Mucosa of stomach (tissue), 1 donor: ENCODE data around the gene CUL4A.

Experiments
- H3K27me3 ChIP-seq: one replicate; pipeline ENCODE4 v1.7.0; 2013; ENCODE audit warnings: mild to moderate bottlenecking, low read length; ENCODE audit not compliant: control insufficient read depth, insufficient read depth
- H3K36me3 ChIP-seq: one replicate; pipeline ENCODE4 v1.7.0; 2013; ENCODE audit warnings: low read length; ENCODE audit not compliant: control insufficient read depth, insufficient read depth
- H3K4me1 ChIP-seq: one replicate; pipeline ENCODE4 v1.7.0; 2013; ENCODE audit warnings: mild to moderate bottlenecking, low read length; ENCODE audit not compliant: control insufficient read depth, insufficient read depth
- H3K4me3 ChIP-seq: one replicate; pipeline ENCODE4 v1.7.0; 2013; ENCODE audit warnings: low read length
- H3K9ac ChIP-seq: one replicate; pipeline ENCODE4 v1.7.0; 2013; ENCODE audit warnings: mild to moderate bottlenecking, low read length, moderate library complexity
- H3K9me3 ChIP-seq: one replicate; pipeline ENCODE4 v1.7.0; 2013; ENCODE audit warnings: mild to moderate bottlenecking, low read length, moderate library complexity; ENCODE audit not compliant: control insufficient read depth
- donor health status: Pancreatic carcinoma.

The CUL4A gene

DNA sequence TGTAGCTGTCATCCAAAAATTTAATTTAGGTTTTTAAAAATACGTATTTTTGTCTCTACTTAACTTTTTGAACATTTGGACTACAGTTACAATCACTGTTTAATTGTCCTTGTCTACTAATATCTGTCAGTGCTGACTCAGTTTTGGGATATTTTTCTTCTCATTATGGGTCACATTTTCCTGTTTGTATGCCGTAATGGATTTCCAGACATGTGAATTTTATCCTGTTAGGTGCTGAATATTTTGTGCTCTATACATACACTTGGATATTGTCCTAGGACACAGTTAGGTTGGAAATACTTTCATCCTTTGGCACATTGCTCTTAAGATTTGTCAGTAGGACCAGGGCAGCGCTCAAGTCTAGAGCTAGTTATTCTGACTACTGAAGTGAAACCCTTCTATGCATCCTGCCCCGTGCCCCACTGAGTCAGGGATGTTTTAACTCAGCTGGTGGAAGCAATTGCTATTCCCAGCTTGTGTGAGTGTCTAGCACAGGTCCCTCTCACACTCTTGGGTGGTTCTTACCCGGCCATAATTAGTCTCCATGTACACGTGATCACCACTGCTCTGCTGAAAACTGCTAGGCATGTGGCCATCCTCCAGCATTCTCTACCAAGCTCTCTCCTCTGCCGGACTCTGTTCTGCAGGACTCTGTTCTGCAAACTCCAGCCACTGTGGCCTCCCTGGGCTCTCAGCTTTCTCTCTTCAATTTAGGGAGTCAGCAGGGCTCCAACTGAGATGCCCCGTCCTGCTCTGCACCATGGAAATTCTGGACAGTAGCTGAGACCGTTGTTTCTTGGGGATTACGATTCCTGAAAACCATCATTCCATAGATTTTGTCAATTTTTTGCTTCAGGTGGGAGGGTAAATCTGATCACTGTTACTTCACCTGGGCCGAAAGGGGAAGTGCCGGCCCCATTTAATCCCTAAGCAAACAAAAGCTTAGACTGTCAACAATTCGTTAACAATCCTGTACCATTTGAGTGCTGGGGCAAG, 39.8 kb upstream of the CUL4A start:
- H3K36me3 ChIP-seq: no peaks in the 10 kb centered on the region

DNA sequence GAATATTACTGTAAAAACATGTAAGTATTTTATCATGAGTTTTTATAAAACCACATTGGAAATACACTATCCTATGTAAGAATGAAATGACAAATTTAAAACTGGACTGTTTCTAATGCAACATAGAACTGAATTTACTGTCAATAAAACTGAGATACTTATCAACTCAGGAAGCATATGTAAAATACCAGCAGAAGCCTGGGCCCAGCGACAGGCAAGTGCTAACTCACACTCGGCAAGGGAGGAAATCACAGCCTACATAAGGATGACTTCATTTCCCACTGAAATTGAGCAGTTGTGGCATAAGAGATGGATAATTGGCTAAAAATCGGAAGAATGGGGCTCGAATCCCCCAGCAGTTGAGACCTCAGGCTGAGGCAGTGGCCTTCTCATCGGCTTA, 38.9 kb upstream of the CUL4A start:
- Histone ChIP-seq H3K9me3 (no peaks in the 10 kb centered on the region), H3K9ac (no peak overlapping the region), H3K4me3 (no peak overlapping the region), H3K4me1 (peaks cover 30% of the 10 kb centered on the region), H3K36me3 (no peaks in the 10 kb centered on the region), H3K27me3 (no peaks in the 10 kb centered on the region)

More for the DNA sequence above, 39.8 kb upstream of the CUL4A start:
- Histone ChIP-seq H3K27me3 (no peaks in the 10 kb centered on the region), H3K4me3 (no peak overlapping the region), H3K9ac (no peak overlapping the region), H3K4me1 (peaks cover 30% of the 10 kb centered on the region), H3K9me3 (no peaks in the 10 kb centered on the region)

DNA sequence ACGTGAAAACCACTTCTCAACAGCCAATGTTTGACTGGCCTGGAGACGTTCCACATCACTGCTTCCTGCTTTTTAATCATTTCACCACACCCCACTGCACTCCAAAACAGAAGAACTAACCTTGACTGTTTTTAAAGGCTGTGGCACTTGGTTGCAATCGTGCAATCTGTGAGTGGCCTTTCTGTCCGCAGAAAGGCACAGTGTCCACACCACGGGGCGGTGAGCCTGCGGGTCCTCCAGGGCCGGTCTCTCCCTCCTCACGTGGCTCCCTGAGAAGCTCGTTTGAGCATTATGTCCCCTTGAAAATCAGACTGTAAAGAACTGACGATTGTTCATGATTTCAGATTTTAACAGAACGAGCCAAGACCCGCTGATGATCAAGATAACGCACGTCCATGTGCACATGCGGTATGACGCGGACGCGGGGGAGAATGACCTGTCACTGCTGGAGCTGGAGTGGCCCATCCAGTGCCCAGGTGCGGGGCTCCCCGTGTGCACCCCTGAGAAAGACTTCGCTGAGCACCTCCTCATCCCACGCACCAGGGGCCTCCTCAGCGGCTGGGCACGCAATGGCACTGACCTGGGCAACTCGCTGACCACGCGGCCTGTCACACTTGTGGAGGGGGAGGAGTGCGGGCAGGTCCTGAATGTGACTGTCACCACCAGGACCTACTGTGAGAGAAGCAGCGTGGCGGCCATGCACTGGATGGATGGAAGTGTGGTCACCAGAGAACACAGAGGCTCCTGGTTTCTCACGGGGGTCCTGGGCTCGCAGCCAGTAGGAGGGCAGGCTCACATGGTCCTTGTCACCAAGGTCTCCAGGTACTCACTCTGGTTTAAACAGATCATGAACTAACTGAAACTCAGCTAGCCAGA, 37.9 kb upstream of the CUL4A start:
- no peaks in the 10 kb centered on the region for H3K27me3 ChIP-seq
- H3K4me3 ChIP-seq: no peak overlapping the region
- no peaks in the 10 kb centered on the region for H3K36me3 ChIP-seq

DNA sequence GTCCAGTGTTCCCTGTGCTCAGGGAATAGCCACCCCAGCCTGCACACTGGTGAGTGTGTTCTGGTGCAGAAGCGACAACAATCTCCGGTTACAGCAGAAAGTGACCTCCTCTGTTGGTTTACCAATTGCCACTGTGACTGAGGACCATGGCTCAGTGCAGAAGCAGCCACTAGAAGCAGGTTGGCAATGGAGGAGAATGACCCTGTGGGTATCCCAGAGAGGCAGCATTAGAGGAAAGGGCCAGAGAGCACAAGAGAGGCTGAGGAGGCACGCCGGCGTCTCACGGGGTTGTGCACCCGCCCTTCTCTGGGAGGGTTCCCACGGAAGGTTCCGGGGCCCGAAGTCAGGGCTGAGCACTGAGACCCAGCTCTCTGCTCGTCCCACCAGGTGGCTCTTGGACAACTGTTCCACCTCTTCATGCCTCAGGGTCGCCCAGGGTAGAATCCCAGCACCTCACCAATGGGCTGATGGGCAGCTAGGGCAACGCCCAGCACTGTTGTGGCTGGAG, 36.9 kb upstream of the CUL4A start:
- Histone ChIP-seq H3K36me3 (no peaks in the 10 kb centered on the region), H3K9me3 (no peaks in the 10 kb centered on the region), H3K4me3 (no peak overlapping the region), H3K4me1 (peaks cover 30% of the 10 kb centered on the region), H3K27me3 (no peaks in the 10 kb centered on the region), H3K9ac (no peak overlapping the region)

More for the DNA sequence above, 37.9 kb upstream of the CUL4A start:
- Histone ChIP-seq H3K9ac (no peak overlapping the region), H3K4me1 (peaks cover 30% of the 10 kb centered on the region), H3K9me3 (no peaks in the 10 kb centered on the region)

DNA sequence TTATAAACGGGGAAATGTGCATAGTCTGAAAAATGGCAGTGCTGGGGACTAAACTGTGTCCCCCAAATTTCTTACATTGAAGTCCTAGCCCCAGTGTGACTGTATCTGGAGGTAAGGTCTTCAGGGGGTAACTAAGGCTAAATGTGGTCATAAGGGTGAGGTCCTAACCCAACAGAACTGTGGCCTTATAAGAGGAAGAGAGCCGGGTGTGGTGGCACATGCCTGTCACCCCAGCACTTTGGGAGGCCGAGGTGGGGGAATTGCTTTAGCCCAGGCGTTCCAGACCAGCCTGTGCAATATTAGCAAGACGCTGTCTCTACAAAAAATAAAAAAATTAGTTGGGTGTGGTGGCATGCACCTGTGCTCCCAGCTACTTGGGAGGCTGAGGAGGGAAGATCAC, 33.1 kb upstream of the CUL4A start:
- no peak overlapping the region for H3K9ac ChIP-seq
- H3K4me1 ChIP-seq: peaks cover 20% of the 10 kb centered on the region
- H3K36me3 ChIP-seq: peaks cover 12% of the 10 kb centered on the region

DNA sequence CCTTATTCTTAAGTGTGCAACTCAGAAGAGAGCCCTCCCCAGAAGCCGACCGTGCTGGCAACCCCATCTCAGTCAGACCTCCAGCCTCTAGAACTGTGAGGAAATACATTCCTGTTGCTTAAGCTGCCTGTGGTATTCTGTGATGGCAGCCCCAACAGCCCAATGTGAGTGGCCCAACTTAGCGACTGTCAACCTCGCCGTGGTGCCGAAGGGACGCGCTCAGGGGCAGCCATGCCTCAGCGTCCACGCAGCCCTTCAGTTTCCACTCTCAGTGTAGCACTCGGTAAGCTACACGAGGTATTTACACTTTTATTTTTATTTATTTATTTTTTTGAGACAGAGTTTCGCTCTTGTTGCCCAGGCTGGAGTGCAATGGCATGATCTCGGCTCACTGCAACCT, 32.6 kb upstream of the CUL4A start:
- H3K36me3 ChIP-seq: peaks cover 12% of the 10 kb centered on the region
- no peaks in the 10 kb centered on the region for H3K27me3 ChIP-seq
- H3K4me3 ChIP-seq: no peak overlapping the region
- H3K9me3 ChIP-seq: no peaks in the 10 kb centered on the region
- peaks cover 14% of the 10 kb centered on the region for H3K4me1 ChIP-seq
- no peak overlapping the region for H3K9ac ChIP-seq

More for the DNA sequence above, 33.1 kb upstream of the CUL4A start:
- no peak overlapping the region for H3K4me3 ChIP-seq
- H3K27me3 ChIP-seq: no peaks in the 10 kb centered on the region
- no peaks in the 10 kb centered on the region for H3K9me3 ChIP-seq

DNA sequence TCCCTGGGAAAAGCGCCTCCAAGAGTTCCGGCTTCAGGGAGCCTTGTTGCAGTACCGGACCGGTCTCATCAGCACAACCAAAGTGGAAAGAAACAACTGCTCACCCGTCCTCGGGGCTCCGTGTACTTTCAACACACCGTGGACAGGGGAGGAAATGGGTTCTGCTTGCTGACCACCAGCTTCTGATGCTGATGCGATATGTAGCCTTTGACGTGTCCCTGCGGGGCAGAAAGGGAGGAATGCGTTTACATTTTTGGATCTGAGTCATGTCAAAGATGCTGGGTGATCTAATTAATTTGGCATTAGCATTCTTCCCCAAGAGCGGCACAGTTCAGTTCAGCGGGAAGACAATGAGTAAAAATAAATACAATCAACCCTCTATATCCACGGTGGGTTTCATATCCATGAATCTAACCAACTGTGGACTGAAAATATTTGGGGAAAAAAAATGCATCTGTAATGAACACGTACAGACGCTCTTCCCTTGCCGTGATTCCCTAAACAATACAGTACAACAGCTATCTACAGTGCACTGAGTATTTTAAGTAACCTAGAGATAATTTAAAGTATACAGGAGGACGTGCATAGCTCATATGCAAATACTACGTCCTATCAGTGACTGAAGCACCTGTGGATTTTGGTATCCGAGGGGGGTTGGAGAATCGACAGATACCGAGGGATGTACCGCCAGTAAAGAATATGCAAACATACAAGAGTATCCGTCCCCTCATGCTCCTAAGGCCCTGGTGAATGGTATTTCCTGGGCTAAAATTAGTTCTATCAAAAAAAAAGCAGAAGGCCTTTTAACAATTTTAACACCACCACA, 31.1 kb upstream of the CUL4A start:
- no peaks in the 10 kb centered on the region for H3K27me3 ChIP-seq
- H3K36me3 ChIP-seq: peaks cover 12% of the 10 kb centered on the region
- no peak overlapping the region for H3K9ac ChIP-seq
- no peaks in the 10 kb centered on the region for H3K9me3 ChIP-seq
- H3K4me1 ChIP-seq: no peaks in the 10 kb centered on the region
- no peak overlapping the region for H3K4me3 ChIP-seq

DNA sequence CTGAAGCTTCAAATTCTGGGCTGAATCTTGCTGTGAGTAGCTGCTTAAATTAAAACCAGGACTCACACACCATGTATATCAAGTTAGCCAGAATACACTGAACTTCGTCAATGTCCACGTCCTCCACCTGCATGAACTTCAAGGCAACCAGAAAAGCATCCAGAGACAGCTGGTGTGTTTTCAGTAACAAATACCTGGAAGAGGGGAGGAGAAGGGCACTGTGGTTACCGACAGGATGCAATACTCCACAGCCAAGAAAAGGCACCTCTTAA, 30.6 kb upstream of the CUL4A start:
- Histone ChIP-seq H3K9me3 (no peaks in the 10 kb centered on the region), H3K4me1 (no peaks in the 10 kb centered on the region), H3K4me3 (no peak overlapping the region), H3K27me3 (no peaks in the 10 kb centered on the region), H3K9ac (no peak overlapping the region), H3K36me3 (peaks cover 15% of the 10 kb centered on the region)

DNA sequence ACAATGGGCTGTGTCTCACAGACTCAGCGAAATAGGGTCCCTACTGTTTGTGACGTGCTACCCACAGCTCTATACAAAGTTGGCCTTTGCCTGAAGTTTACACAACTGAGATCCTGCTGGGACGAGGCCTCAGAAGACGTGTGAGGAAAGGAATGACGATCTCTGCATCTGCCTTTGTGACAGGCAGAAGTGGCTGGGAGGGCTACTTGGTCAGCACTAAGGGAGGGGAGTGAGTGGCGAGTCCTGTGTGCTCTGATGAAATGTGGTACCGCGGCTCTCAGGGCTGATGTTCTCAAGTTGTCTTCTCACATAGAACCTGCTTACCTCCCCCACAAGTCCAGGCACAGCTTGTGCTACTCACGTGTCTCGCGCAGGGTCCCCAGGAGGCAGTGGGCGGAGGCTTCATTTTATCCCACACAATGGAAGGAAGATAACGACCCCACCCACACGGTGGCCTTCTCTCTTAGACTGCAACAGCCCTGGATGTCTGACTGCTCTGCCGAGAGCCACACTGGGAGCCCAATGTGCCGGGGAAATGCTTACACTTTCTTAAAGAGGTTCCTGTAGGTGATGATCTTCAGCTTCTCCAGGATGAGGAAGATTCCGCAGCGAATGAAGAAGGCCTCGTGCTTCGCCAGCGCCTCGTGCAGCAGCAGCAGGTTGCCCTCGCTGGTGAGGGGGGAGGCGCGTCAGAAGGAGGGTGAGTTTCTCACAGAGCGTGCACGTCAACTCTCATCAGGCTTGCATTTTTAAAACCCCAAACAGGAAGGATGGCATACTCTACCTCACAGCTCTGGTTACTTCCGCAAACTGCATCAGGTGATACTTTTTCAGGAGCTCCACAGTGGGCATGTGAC, 29.8 kb upstream of the CUL4A start:
- Histone ChIP-seq H3K4me1 (no peaks in the 10 kb centered on the region), H3K9me3 (no peaks in the 10 kb centered on the region), H3K36me3 (peaks cover 15% of the 10 kb centered on the region), H3K9ac (no peak overlapping the region), H3K27me3 (no peaks in the 10 kb centered on the region), H3K4me3 (no peak overlapping the region)

DNA sequence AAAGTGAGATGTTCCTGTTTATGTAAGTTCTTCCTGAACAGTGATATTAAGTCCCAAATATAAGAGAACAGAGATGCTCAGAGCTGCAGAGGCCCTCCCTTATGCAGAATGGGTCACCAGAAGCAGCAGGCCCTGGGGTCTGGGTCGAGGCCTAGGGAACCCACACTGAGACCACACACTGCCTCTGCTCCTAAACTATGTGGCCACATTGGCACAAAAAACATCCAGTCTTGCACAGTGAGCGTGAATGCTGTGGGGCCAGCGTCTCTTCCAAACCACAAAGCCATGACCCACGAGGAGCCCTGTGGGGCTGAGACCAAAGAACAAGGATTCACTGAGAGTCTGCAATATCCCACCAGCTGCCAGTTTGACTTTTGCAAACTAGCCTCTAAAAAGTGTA, 27.4 kb upstream of the CUL4A start:
- Histone ChIP-seq H3K4me1 (peaks cover under 1% of the 10 kb centered on the region), H3K9ac (no peak overlapping the region), H3K27me3 (no peaks in the 10 kb centered on the region), H3K4me3 (no peak overlapping the region), H3K9me3 (no peaks in the 10 kb centered on the region), H3K36me3 (peaks cover 15% of the 10 kb centered on the region)
